ENCODE results near the gene LRGUK.

DNA sequence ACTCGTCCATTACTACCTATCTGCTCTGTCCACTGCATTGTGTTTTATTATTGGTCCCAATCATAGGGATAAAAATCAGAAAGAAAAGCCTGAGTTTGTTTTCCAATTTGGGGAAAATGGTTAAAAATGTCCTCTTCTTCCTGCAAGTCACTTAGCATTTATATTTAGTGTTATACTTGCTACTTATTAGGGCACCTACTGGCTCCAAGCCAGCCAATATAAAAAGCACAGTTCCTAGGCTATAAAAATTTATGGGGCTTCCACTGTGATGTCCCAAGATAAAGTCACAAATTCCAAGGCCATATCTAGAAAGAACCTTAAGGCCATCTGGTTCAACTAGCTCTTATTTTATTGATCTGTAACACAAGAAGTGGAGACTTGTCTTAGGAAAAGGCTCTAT is 186.4 kb downstream of the LRGUK start:
- TF ChIP-seq POLR2AphosphoS5 (IDR thresholded peaks at IDR 0.05) (no peak), POLR2A (IDR thresholded peaks at IDR 0.05) (no peak), EP300 (IDR thresholded peaks at IDR 0.05) (no peak)
- TF ChIP-seq, protein P1, sequence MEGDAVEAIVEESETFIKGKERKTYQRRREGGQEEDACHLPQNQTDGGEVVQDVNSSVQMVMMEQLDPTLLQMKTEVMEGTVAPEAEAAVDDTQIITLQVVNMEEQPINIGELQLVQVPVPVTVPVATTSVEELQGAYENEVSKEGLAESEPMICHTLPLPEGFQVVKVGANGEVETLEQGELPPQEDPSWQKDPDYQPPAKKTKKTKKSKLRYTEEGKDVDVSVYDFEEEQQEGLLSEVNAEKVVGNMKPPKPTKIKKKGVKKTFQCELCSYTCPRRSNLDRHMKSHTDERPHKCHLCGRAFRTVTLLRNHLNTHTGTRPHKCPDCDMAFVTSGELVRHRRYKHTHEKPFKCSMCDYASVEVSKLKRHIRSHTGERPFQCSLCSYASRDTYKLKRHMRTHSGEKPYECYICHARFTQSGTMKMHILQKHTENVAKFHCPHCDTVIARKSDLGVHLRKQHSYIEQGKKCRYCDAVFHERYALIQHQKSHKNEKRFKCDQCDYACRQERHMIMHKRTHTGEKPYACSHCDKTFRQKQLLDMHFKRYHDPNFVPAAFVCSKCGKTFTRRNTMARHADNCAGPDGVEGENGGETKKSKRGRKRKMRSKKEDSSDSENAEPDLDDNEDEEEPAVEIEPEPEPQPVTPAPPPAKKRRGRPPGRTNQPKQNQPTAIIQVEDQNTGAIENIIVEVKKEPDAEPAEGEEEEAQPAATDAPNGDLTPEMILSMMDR (IDR thresholded peaks at IDR 0.05) = no peak
